ENCODE data around the gene FHL2. TPM values are rescaled to one million over a fixed set of nuclear protein-coding genes. Genes with fewer than 3 reads are reported as not detected.

FHL2 gene
- total and polyA plus RNA-seq, 12 donors, result 41.2 to 213 (median 103) TPM

GRCh38 chr2:105395691-105396090 is 3.2 kb downstream of the FHL2 start:
- no peak for TF ChIP-seq CTCF (IDR thresholded peaks at IDR 0.05)
- TF ChIP-seq POLR2A (IDR thresholded peaks at IDR 0.05), result no peak
- H3K4me3 ChIP-seq, result no peak overlapping the region
- no peaks in the 10 kb centered on the region for H3K27me3 ChIP-seq
- peak in 1 of 7 donors; percentile 53 for DNase-seq
- H3K4me1 ChIP-seq (replicated peaks in 1 of 2), result peaks cover 2 to 36% of the 10 kb centered on the region in 2 donors
- H3K9me3 ChIP-seq (replicated peaks in 1 of 3), result no peaks in the 10 kb centered on the region
- WGBS, 4 donors, result 86 to 92% (median 87%) methylated on average over 7 of the region's 7 CpGs
- intact Hi-C loops (cut with DNase I), result no loop called here
- H3K36me3 ChIP-seq (replicated peaks in 1 of 2), result no peaks in the 10 kb centered on the region
- H3K27ac ChIP-seq, result peak overlapping the region in 3 of 5 donors; percentile 79 to 93 (median 83)

- peak overlapping the region in 3 of 5 donors; percentile 13 to 83 (median 79) for H3K27ac ChIP-seq
- intact Hi-C loops (cut with DNase I), result no loop called here
- H3K27me3 ChIP-seq, result no peaks in the 10 kb centered on the region
- no peaks in the 10 kb centered on the region for H3K9me3 ChIP-seq (replicated peaks in 1 of 3)
- H3K4me3 ChIP-seq, result no peak overlapping the region
- H3K4me1 ChIP-seq (replicated peaks in 1 of 2), result peaks cover 2 to 36% of the 10 kb centered on the region in 2 donors
- TF ChIP-seq POLR2A (IDR thresholded peaks at IDR 0.05) (no peak), CTCF (IDR thresholded peaks at IDR 0.05) (no peak)
- 81 to 86% (median 83%) methylated on average over 12 of the region's 12 CpGs for WGBS, 4 donors
- no peaks in the 10 kb centered on the region for H3K36me3 ChIP-seq (replicated peaks in 1 of 2)
- DNase-seq, result peak in 1 of 7 donors; percentile 51
Observed at GRCh38 chr2:105394951-105395611, 3.8 kb downstream of the FHL2 start.

- 72 to 85% (median 82%) methylated on average over 12 to 13 of the region's 13 CpGs for WGBS, 4 donors
- Histone ChIP-seq H3K36me3 (replicated peaks in 1 of 2) (no peaks in the 10 kb centered on the region), H3K4me1 (replicated peaks in 1 of 2) (peaks cover 11 to 41% of the 10 kb centered on the region in 2 donors), H3K9me3 (replicated peaks in 1 of 3) (no peaks in the 10 kb centered on the region), H3K27ac (peak overlapping the region in 2 of 5 donors; percentile 43 to 46), H3K4me3 (no peak overlapping the region), H3K27me3 (no peaks in the 10 kb centered on the region)
- TF ChIP-seq POLR2A (IDR thresholded peaks at IDR 0.05), result no peak
- TF ChIP-seq CTCF (IDR thresholded peaks at IDR 0.05), result no peak
- intact Hi-C loops (cut with DNase I), result no loop called here
- DNase-seq, result peak in 2 of 7 donors; percentile 38 to 57
Observed at GRCh38 chr2:105393373-105394055, 5.3 kb downstream of the FHL2 start.

GRCh38 chr2:105391763-105392662 is 6.8 kb downstream of the FHL2 start:
- Histone ChIP-seq H3K4me3 (no peak overlapping the region), H3K27ac (peak overlapping the region in 2 of 5 donors; percentile 68 to 82), H3K36me3 (replicated peaks in 1 of 2) (no peaks in the 10 kb centered on the region), H3K27me3 (no peaks in the 10 kb centered on the region), H3K9me3 (replicated peaks in 1 of 3) (no peaks in the 10 kb centered on the region), H3K4me1 (replicated peaks in 1 of 2) (peaks cover 11 to 44% of the 10 kb centered on the region in 2 donors)
- no peak for TF ChIP-seq CTCF (IDR thresholded peaks at IDR 0.05)
- no peak for TF ChIP-seq POLR2A (IDR thresholded peaks at IDR 0.05)
- peak in 1 of 7 donors; percentile 39 for DNase-seq
- WGBS, 4 donors, result 82 to 90% (median 86%) methylated on average over 9 of the region's 9 CpGs
- intact Hi-C loops (cut with DNase I), result no loop called here

Measured in adrenal gland (tissue), 12 donors.